Gastroesophageal sphincter (tissue), 4 donors: ENCODE data around the gene PLIN4. TPM values are rescaled to one million over a fixed set of nuclear protein-coding genes. Genes with fewer than 3 reads are reported as not detected.

Experiments
- ATAC-seq: fragments of 150-250 bp; one replicate; pipeline ENCODE4 v1.9.1; 2016; ENCODE audit warnings: mild to moderate bottlenecking, moderate library complexity
- H3K27ac ChIP-seq, 4 donors: fragments of 200-600 bp; sonication (generic) in 3 of 4; 1 replicate in 3 of 4; 2 replicates in 1 of 4; pipeline ENCODE4 v1.5.1; 2016 to 2019
- H3K27me3 ChIP-seq: fragments of 200-600 bp; sonication (generic); one replicate; pipeline ENCODE4 v1.5.1; 2019
- H3K36me3 ChIP-seq, 2 donors: fragments of 200-600 bp; sonication (generic); one replicate each; pipeline ENCODE4 v1.5.1; 2019; ENCODE audit warnings: control low read depth in 1 of 2
- H3K4me1 ChIP-seq, 3 donors: fragments of 200-600 bp; sonication (generic); 1 replicate in 2 of 3; 2 replicates in 1 of 3; pipeline ENCODE4 v1.5.1; 2016 to 2019; ENCODE audit warnings: control low read depth in 2 of 3
- H3K4me3 ChIP-seq, 2 donors: fragments of 200-600 bp; sonication (generic); one replicate each; pipeline ENCODE4 v1.5.1; 2019; ENCODE audit warnings: mild to moderate bottlenecking in 1 of 2, moderate library complexity in 1 of 2
- H3K9me3 ChIP-seq, 3 donors: fragments of 200-600 bp; sonication (generic); one replicate each; pipeline ENCODE4 v1.5.1; 2017 to 2019; ENCODE audit warnings: control low read depth in 2 of 3
- EP300 ChIP-seq: sonication (generic); formaldehyde crosslinking; IDR thresholded peaks from one replicate; pipeline ENCODE4 v1.6.1; 2017; ENCODE audit warnings: antibody characterized with exemption, mild to moderate bottlenecking
- POLR2A ChIP-seq, 2 donors: fragments of 450-650 bp; IDR thresholded peaks; one replicate each; pipeline ENCODE4 v1.6.1; 2017; ENCODE audit warnings: antibody characterized with exemption in 2 of 2, mild to moderate bottlenecking in 2 of 2, moderate library complexity in 1 of 2
- POLR2AphosphoS5 ChIP-seq: sonication (generic); formaldehyde crosslinking; IDR thresholded peaks from one replicate; pipeline ENCODE4 v1.6.1; 2017; ENCODE audit warnings: antibody characterized with exemption
- WGBS, 2 donors: methylation state at CpG; one replicate each; pipeline ENCODE4 v1.1.5; 2018; ENCODE audit warnings: low coverage in 1 of 2; 5-methylcytosine and 5-hydroxymethylcytosine counted together
- total RNA-seq, 4 donors: library from RNA; depleted of rRNA; stranded (reverse); fragments of >200 nt; gene quantifications; one replicate each; pipeline ENCODE4 v1.1.0, GENCODE V29; 2016
- TF ChIP-seq, protein P1 (sequence below), 4 experiments: fragments of 200-600 bp in 2 of 4; fragments of 450-650 bp in 2 of 4; sonication (generic) in 1 of 4; IDR thresholded peaks; one replicate each; pipeline ENCODE4 v1.5.1; 2017 to 2019; ENCODE audit warnings: antibody characterized with exemption in 4 of 4, mild to moderate bottlenecking in 2 of 4, moderate library complexity in 2 of 4

PLIN4 gene
- total RNA-seq, 4 donors from 2014 or later = 66.0 to 145 (median 87.5) TPM

GRCh38 chr19:4516939-4517300 is 1.4 kb downstream of the PLIN4 start:
- Histone ChIP-seq H3K27ac (peak overlapping the region; percentile 65 to 99 (median 91)), H3K36me3 (peaks cover 0 to 24% of the 10 kb centered on the region in 2 donors), H3K27me3 (no peaks in the 10 kb centered on the region), H3K4me3 (peak overlapping the region; percentile 36 to 62), H3K9me3 (no peaks in the 10 kb centered on the region), H3K4me1 (peaks cover 0 to 55% (median 12%) of the 10 kb centered on the region in 3 donors)
- 40% methylated on average over 1 of the region's 8 CpGs; no CpG with 5 or more reads in 1 of the 2 donors for WGBS, 2 donors
- ATAC-seq = peak; percentile 26
- TF ChIP-seq POLR2A (IDR thresholded peaks at IDR 0.05) = no peak
- TF ChIP-seq, protein P1, sequence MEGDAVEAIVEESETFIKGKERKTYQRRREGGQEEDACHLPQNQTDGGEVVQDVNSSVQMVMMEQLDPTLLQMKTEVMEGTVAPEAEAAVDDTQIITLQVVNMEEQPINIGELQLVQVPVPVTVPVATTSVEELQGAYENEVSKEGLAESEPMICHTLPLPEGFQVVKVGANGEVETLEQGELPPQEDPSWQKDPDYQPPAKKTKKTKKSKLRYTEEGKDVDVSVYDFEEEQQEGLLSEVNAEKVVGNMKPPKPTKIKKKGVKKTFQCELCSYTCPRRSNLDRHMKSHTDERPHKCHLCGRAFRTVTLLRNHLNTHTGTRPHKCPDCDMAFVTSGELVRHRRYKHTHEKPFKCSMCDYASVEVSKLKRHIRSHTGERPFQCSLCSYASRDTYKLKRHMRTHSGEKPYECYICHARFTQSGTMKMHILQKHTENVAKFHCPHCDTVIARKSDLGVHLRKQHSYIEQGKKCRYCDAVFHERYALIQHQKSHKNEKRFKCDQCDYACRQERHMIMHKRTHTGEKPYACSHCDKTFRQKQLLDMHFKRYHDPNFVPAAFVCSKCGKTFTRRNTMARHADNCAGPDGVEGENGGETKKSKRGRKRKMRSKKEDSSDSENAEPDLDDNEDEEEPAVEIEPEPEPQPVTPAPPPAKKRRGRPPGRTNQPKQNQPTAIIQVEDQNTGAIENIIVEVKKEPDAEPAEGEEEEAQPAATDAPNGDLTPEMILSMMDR (IDR thresholded peaks at IDR 0.05) = no peak
- no peak for TF ChIP-seq EP300

DNA sequence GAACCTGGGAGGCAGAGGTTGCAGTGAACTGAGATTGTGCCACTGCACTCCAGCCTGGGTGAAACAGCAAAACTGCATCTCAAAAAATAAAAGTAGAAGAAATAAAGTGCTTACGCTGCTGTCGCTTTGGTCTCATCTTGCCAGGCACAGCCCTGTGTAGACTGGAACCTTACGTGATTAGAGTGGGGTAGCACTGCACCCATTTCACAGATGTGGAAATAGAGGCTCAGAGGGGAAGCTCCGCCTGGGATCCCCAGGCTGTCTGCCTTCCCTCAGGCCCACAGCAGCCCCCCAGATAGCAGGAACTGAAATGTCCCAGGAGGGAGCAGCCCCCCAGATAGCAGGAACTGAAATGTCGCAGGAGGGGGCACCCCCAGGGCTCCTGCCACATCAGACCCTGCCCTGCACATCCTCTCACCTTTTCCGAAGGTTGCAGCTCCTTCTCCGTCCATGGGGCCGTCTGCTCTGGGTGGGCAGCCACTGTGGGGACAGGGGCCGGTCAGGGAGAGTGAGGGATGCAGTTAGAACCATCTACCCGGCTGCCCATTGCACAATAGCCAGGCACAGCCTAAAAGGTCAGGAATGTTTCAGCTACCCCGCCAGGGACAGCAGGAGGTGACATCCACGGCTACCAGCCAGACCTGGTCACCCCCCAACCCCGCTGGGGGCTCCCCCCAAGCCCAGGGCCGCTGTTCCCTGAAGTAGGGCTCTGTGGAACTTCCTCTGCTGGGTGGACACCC is 1.9 kb downstream of the PLIN4 start:
- H3K27ac ChIP-seq = peak overlapping the region; percentile 65 to 99 (median 91)
- ATAC-seq = no peak
- H3K36me3 ChIP-seq = peaks cover 0 to 30% of the 10 kb centered on the region in 2 donors
- 75% methylated on average over 2 of the region's 14 CpGs; no CpG with 5 or more reads in 1 of the 2 donors for WGBS, 2 donors
- no peaks in the 10 kb centered on the region for H3K9me3 ChIP-seq
- peak overlapping the region; percentile 36 to 62 for H3K4me3 ChIP-seq
- TF ChIP-seq EP300 (no peak), POLR2A (IDR thresholded peaks at IDR 0.05) (no peak), POLR2AphosphoS5 (no peak)
- TF ChIP-seq, protein P1 (IDR thresholded peaks at IDR 0.05) = no peak
- H3K27me3 ChIP-seq = no peaks in the 10 kb centered on the region
- peaks cover 0 to 55% (median 12%) of the 10 kb centered on the region in 3 donors for H3K4me1 ChIP-seq

GRCh38 chr19:4515732-4516131 is 2.6 kb downstream of the PLIN4 start:
- H3K27ac ChIP-seq = peak overlapping the region in 3 of 4 donors; percentile 90 to 99 (median 92)
- no peaks in the 10 kb centered on the region for H3K9me3 ChIP-seq
- whole genome bisulfite sequencing, 2 donors = 60 to 93% methylated on average over 2 to 3 of the region's 5 CpGs
- peaks cover 0 to 33% of the 10 kb centered on the region in 2 donors for H3K36me3 ChIP-seq
- peaks cover 0 to 55% (median 12%) of the 10 kb centered on the region in 3 donors for H3K4me1 ChIP-seq
- no peak for ATAC-seq
- H3K27me3 ChIP-seq = no peaks in the 10 kb centered on the region
- TF ChIP-seq, protein P1 (IDR thresholded peaks at IDR 0.05) = no peak
- no peak for TF ChIP-seq EP300
- TF ChIP-seq POLR2AphosphoS5 = no peak
- no peak for TF ChIP-seq POLR2A (IDR thresholded peaks at IDR 0.05)
- no peak overlapping the region for H3K4me3 ChIP-seq

GRCh38 chr19:4513248-4513647 is 5.0 kb downstream of the PLIN4 start:
- Histone ChIP-seq H3K27ac (no peak overlapping the region), H3K9me3 (no peaks in the 10 kb centered on the region), H3K4me3 (no peak overlapping the region), H3K4me1 (peaks cover 0 to 43% (median 0%) of the 10 kb centered on the region in 3 donors), H3K36me3 (peaks cover 0 to 47% of the 10 kb centered on the region in 2 donors), H3K27me3 (no peaks in the 10 kb centered on the region)
- no peak for ATAC-seq
- TF ChIP-seq EP300 (no peak), POLR2AphosphoS5 (no peak), POLR2A (IDR thresholded peaks at IDR 0.05) (no peak)
- TF ChIP-seq, protein P1 (IDR thresholded peaks at IDR 0.05) = no peak
- WGBS, 2 donors = no CpG with 5 or more reads among the region's 17 CpGs

DNA sequence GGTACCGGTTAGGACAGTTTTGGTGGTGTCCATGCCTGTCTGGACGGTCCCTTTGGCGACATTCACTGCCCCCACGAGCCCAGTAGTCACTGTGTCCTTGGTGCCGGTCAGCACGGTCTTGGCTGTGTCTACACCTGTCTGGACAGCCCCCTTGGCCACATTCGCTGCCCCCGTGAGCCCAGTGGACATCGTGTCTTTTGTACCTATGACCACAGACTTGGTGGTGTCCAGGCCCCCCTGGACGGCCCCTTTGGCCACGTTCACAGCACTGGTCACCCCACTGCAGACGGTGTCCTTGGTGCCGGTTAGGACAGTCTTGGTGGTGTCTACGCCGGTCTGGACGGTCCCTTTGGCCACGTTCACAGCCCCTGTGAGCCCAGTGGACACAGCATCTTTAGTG is 6.2 kb downstream of the PLIN4 start:
- Histone ChIP-seq H3K4me3 (no peak overlapping the region), H3K9me3 (no peaks in the 10 kb centered on the region), H3K27ac (no peak overlapping the region), H3K4me1 (peaks cover 0 to 44% (median 0%) of the 10 kb centered on the region in 3 donors), H3K36me3 (peaks cover 0 to 59% of the 10 kb centered on the region in 2 donors), H3K27me3 (no peaks in the 10 kb centered on the region)
- whole genome bisulfite sequencing, 2 donors = 86 to 100% methylated on average over 1 to 10 of the region's 17 CpGs
- no peak for ATAC-seq
- no peak for TF ChIP-seq POLR2AphosphoS5
- TF ChIP-seq, protein P1 (IDR thresholded peaks at IDR 0.05) = no peak
- no peak for TF ChIP-seq EP300
- TF ChIP-seq POLR2A (IDR thresholded peaks at IDR 0.05) = no peak
